GM12878 (cell line): ENCODE results near the gene HMX3. TPM values are rescaled to one million over a fixed set of nuclear protein-coding genes. Genes with fewer than 3 reads are reported as not detected.

Source experiments
- ATAC-seq: fragments of 200-7000 bp; cut with Tn5 transposase; 3 replicates; pipeline ENCODE4 v1.9.1; 2020; ENCODE audit warnings: mild to moderate bottlenecking, moderate library complexity
- BruUV-seq: library from RNA; stranded (reverse); fragments of 400-500 nt; replicated peaks from 2 replicates; lab custom pipeline; 2021; lab: Mats Ljungman, UMichigan
- CTCF ChIA-PET: fragments of 300-600 bp; sonication (Branson Sonifier 250); formaldehyde crosslinking; extraction: SDS; loops from one replicate; lab custom pipeline; 2021; ENCODE audit warnings: inconsistent platforms; lab: Yijun Ruan, JAX
- POLR2A ChIA-PET: fragments of 350-600 bp; formaldehyde crosslinking; extraction: SDS; loops from one replicate; lab custom pipeline; 2021; ENCODE audit warnings: inconsistent platforms; lab: Charles Lee
- RAD21 ChIA-PET: fragments of 300-600 bp; sonication (Branson Sonifier 250); formaldehyde crosslinking; loops from one replicate; lab custom pipeline; 2023; ENCODE audit warnings: antibody characterized with exemption; ENCODE audit not compliant: unreplicated experiment; lab: Charles Lee
- SMC1A ChIA-PET: fragments of 300-600 bp; sonication (Branson Sonifier 250); formaldehyde crosslinking; loops from one replicate; lab custom pipeline; 2023; ENCODE audit not compliant: unreplicated experiment, uncharacterized antibody; lab: Charles Lee
- DNase-seq: peaks from one replicate; pipeline ENCODE4 v3.0.0-alpha.2; 2011; ENCODE audit warnings: low read depth, low spot score
- FAIRE-seq: peaks from 3 replicates; lab custom pipeline; 2011; peaks lifted over from hg19 to GRCh38; lab: Jason Lieb, UNC
- H2AFZ ChIP-seq: 2 replicates; pipeline ENCODE4 v1.6.0; 2011; ENCODE audit warnings: low read depth, low read length, control low read depth; ENCODE audit not compliant: control insufficient read depth
- H3K27ac ChIP-seq: 2 replicates; pipeline ENCODE4 v1.5.1; 2011; ENCODE audit warnings: control low read depth; ENCODE audit not compliant: control insufficient read depth, insufficient read depth
- H3K27me3 ChIP-seq, 2 experiments: replicated peaks in 1 of 2; 2 replicates each; pipeline versions ENCODE4 v1.6.0 to v1.6.1; 2011; ENCODE audit warnings: low read length in 1 of 2; ENCODE audit not compliant: control insufficient read depth in 2 of 2, insufficient read depth in 2 of 2
- H3K36me3 ChIP-seq, 2 experiments: 2 replicates each; pipeline ENCODE4 v1.5.1; 2011; ENCODE audit warnings: low read length in 1 of 2; ENCODE audit not compliant: control insufficient read depth in 2 of 2, insufficient read depth in 2 of 2
- H3K4me1 ChIP-seq: 2 replicates; pipeline ENCODE4 v1.6.1; 2011; ENCODE audit warnings: mild to moderate bottlenecking, low read length, moderate library complexity, mixed read lengths; ENCODE audit not compliant: control insufficient read depth, insufficient read depth
- H3K4me2 ChIP-seq: 2 replicates; pipeline ENCODE4 v1.6.0; 2011; ENCODE audit warnings: control low read depth; ENCODE audit not compliant: control insufficient read depth, insufficient read depth
- H3K4me3 ChIP-seq: fragments of 200-600 bp; sonication (generic); 2 replicates; pipeline ENCODE4 v1.5.1; 2016
- H3K79me2 ChIP-seq: 2 replicates; pipeline ENCODE4 v1.6.0; 2011; ENCODE audit warnings: low read length; ENCODE audit not compliant: control insufficient read depth, insufficient read depth
- H3K9ac ChIP-seq: 2 replicates; pipeline ENCODE4 v1.8.0; 2011; ENCODE audit warnings: low read length, control low read depth, mixed read lengths; ENCODE audit not compliant: control insufficient read depth, insufficient read depth
- H3K9me3 ChIP-seq: replicated peaks from 3 replicates; pipeline ENCODE4 v1.5.1; 2011; ENCODE audit warnings: mild to moderate bottlenecking, low read length; ENCODE audit not compliant: control insufficient read depth, insufficient read depth
- H4K20me1 ChIP-seq: 2 replicates; pipeline ENCODE4 v1.6.0; 2011; ENCODE audit not compliant: control insufficient read depth, insufficient read depth
- CBX5 ChIP-seq: sonication (generic); IDR thresholded peaks from 2 replicates; pipeline ENCODE4 v1.6.1; 2016; ENCODE audit warnings: low read depth, moderate library complexity, mild to moderate bottlenecking, inconsistent platforms
- HDAC6 ChIP-seq: fragments of 200-600 bp; sonication (generic); IDR thresholded peaks from one replicate; pipeline ENCODE4 v1.8.0; 2017; ENCODE audit warnings: antibody characterized with exemption; ENCODE audit not compliant: unreplicated experiment
- PAX5 ChIP-seq: IDR thresholded peaks from 2 replicates; pipeline ENCODE4 v1.6.1; 2011; ENCODE audit warnings: low read depth, low read length, borderline replicate concordance
- POLR2A ChIP-seq: IDR thresholded peaks from 2 replicates; pipeline ENCODE4 v1.6.1; 2011; ENCODE audit warnings: low read depth, mild to moderate bottlenecking, low read length
- YY1 ChIP-seq: IDR thresholded peaks from 2 replicates; pipeline ENCODE4 v1.6.1; 2011; ENCODE audit warnings: low read depth, mild to moderate bottlenecking, low read length
- WGBS: methylation state at CpG from one replicate; pipeline ENCODE4 v1.1.6; 2016; ENCODE audit warnings: low lambda C conversion rate; ENCODE audit not compliant: insufficient replicate concordance, insufficient coverage; ENCODE audit errors: missing lambda C conversion rate; 5-methylcytosine and 5-hydroxymethylcytosine counted together
- in situ Hi-C: fragments of 300-500 bp; cut with MboI; formaldehyde crosslinking; loops from 9 replicates; pipeline ENCODE4 v1.14.3; 2018; ENCODE audit warnings: mixed read lengths
- intact Hi-C: fragments of 100-400 bp; cut with micrococcal nuclease; formaldehyde crosslinking; loops from one replicate; pipeline ENCODE4 v1.14.2; 2022; ENCODE audit not compliant: unreplicated experiment
- polyA plus RNA-seq, 11 experiments: library from polyadenylated mRNA; depleted of rRNA in 4 of 11; unstranded in 6 of 11; stranded (reverse) in 5 of 11; fragments of >200 nt; fragmentation: Nextera tagmentation in 4 of 11; fragmentation: Illumina TruSeq in 1 of 11; extraction: Ambion mirVana in 4 of 11; extraction: Trizol in 1 of 11; gene quantifications; 1 replicate in 1 of 11; 2 replicates in 10 of 11; pipeline versions ENCODE4 v1.2.1 to v1.2.3, GENCODE V29; 2011 to 2016; ENCODE audit warnings: inconsistent platforms in 2 of 11, missing spikeins in 2 of 11, low read depth in 1 of 11
- total RNA-seq, 4 experiments: library from RNA; depleted of rRNA in 3 of 4; stranded (reverse); fragments of >200 nt in 3 of 4; fragmentation: Illumina TruSeq in 1 of 4; extraction: Trizol in 1 of 4; gene quantifications; 2 replicates each; pipeline versions ENCODE4 v1.2.1 to v1.2.3, GENCODE V29; 2013 to 2021

Gene HMX3
- total and polyA plus RNA-seq, 10 of the 15 experiments (the other 5 are each of a cell fraction or from before 2014, with no cell fraction given) = 0.63 to 60.5 (median 15.3) TPM; not detected in 2

DNA sequence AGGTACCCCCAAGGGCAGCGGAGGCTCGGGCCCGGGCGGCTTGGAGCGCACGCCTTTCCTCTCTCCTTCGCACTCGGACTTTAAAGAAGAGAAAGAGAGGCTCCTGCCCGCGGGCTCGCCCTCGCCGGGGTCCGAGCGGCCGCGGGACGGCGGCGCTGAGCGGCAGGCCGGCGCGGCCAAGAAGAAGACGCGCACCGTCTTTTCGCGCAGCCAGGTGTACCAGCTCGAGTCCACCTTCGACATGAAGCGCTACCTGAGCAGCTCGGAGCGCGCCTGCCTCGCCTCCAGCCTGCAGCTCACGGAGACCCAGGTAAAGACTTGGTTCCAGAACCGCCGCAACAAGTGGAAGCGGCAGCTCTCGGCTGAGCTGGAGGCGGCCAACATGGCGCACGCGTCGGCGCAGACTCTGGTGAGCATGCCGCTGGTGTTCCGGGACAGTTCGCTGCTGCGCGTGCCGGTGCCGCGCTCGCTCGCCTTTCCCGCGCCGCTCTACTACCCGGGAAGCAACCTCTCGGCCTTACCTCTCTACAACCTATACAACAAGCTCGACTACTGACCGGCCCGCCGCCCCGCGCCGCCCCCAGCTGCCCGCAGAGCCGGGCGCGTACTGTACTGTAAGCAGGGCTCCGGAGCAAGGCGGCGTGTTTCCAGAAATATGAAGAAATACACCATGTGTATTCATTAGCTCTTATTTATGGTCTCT, 13.9 kb downstream of the HMX3 start:
- no TSS peak for BruUV-seq
- Histone ChIP-seq H3K9ac (peak overlapping the region; percentile 76), H3K9me3 (peaks cover 1% of the 10 kb centered on the region; the same call in 1 of the 3 replicates), H3K36me3 (no peaks in the 10 kb centered on the region), H3K4me3 (peak overlapping the region; percentile 70; the same call in 1 of the 2 replicates), H2AFZ (peak overlapping the region; percentile 62), H4K20me1 (no peaks in the 10 kb centered on the region), H3K27ac (peak overlapping the region; percentile 56), H3K27me3 (peaks cover 23 to 24% of the 10 kb centered on the region in 2 experiments), H3K79me2 (peaks cover 33% of the 10 kb centered on the region), H3K4me2 (peak overlapping the region; percentile 94), H3K4me1 (peaks cover 16% of the 10 kb centered on the region)
- DNase-seq (no peak), FAIRE-seq (no peak), ATAC-seq (no peak)
- RAD21 ChIA-PET = no interaction called here
- POLR2A ChIA-PET = no interaction called here
- CTCF ChIA-PET = interaction anchor here (0.7 kb wide), 1 partner anchor 265 kb away, joined by 3 read pairs; no protein-coding TSS in a partner anchor
- TF ChIP-seq PAX5 (no peak), YY1 (peak; percentile 81), CBX5 (peak; percentile 59), HDAC6 (peak; percentile 91), POLR2A (peak; percentile 63)
- 8% methylated on average over 68 of the region's 76 CpGs for WGBS
- intact Hi-C loops = loop anchor here (5.0 kb wide), 2 partner anchors 243 to 403 kb away; no protein-coding TSS in a partner anchor
- SMC1A ChIA-PET = interaction anchor here (0.8 kb wide), 1 partner anchor 17 kb away, joined by 3 read pairs; no protein-coding TSS in a partner anchor
- in situ Hi-C loops = loop anchor here (5.0 kb wide), 1 partner anchor 243 kb away; no protein-coding TSS in a partner anchor
